HL-60 (cell line): ENCODE data around the gene NSMF.

Experiments
- DNase-seq, 2 experiments: peaks; one replicate each; pipeline ENCODE4 v3.0.0-alpha.2; 2010 to 2020; ENCODE audit warnings: low read depth in 1 of 2, low spot score in 1 of 2
- H3K27ac ChIP-seq: fragments of 250-450 bp; sonication (Bioruptor Pico); replicated peaks from 2 replicates; pipeline ENCODE4 v1.5.1; 2020; ENCODE audit warnings: mild to moderate bottlenecking, moderate library complexity
- H3K27me3 ChIP-seq: fragments of 250-450 bp; sonication (Bioruptor Pico); 2 replicates; pipeline ENCODE4 v1.5.1; 2021; ENCODE audit warnings: mild to moderate bottlenecking, moderate library complexity; ENCODE audit not compliant: insufficient read depth, poor library complexity, severe bottlenecking
- H3K4me3 ChIP-seq: replicated peaks from 2 replicates; pipeline ENCODE4 v1.5.1; 2011; ENCODE audit warnings: mild to moderate bottlenecking, control low read depth, low read length; ENCODE audit not compliant: insufficient read depth
- GABPA ChIP-seq: IDR thresholded peaks from 2 replicates; pipeline ENCODE4 v1.6.1; 2012; ENCODE audit warnings: low read depth
- POLR2AphosphoS5 ChIP-seq: IDR thresholded peaks from 2 replicates; pipeline ENCODE4 v1.6.1; 2012; ENCODE audit warnings: low read depth
- REST ChIP-seq: IDR thresholded peaks from 2 replicates; pipeline ENCODE4 v1.6.1; 2012; ENCODE audit warnings: low read depth; ENCODE audit not compliant: insufficient replicate concordance
- SPI1 ChIP-seq: IDR thresholded peaks from 2 replicates; pipeline ENCODE4 v1.6.1; 2012; ENCODE audit warnings: low read depth, mild to moderate bottlenecking, borderline replicate concordance
- TF ChIP-seq, protein P1 (sequence below): IDR thresholded peaks from one replicate; pipeline ENCODE4 v1.5.1; 2011; ENCODE audit warnings: low read length, control low read depth, inconsistent platforms; ENCODE audit not compliant: insufficient read depth

Gene NSMF

DNA sequence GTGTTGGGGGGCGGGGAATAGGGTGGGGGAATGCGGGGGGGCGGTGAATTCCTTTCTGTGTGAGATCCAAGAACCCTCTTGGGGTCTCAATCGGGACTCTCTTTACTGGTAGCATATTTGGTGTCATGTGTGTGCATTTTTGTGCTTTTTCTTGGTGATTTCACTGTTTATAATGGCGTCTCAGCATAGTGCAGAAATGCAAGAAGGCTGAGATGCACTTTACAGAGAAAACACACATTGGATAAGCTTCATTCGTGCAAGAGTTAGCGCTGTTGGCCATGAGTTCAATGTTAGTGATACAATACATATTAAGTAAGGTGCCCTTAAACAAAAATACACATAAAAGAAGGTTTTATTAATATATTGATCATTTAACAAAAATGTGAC, 17.2 kb downstream of the NSMF start:
- DNase-seq, result no peak
- no peak overlapping the region for H3K4me3 ChIP-seq
- TF ChIP-seq GABPA, result no peak
- TF ChIP-seq POLR2AphosphoS5, result no peak
- TF ChIP-seq REST, result no peak
- TF ChIP-seq, protein P1, sequence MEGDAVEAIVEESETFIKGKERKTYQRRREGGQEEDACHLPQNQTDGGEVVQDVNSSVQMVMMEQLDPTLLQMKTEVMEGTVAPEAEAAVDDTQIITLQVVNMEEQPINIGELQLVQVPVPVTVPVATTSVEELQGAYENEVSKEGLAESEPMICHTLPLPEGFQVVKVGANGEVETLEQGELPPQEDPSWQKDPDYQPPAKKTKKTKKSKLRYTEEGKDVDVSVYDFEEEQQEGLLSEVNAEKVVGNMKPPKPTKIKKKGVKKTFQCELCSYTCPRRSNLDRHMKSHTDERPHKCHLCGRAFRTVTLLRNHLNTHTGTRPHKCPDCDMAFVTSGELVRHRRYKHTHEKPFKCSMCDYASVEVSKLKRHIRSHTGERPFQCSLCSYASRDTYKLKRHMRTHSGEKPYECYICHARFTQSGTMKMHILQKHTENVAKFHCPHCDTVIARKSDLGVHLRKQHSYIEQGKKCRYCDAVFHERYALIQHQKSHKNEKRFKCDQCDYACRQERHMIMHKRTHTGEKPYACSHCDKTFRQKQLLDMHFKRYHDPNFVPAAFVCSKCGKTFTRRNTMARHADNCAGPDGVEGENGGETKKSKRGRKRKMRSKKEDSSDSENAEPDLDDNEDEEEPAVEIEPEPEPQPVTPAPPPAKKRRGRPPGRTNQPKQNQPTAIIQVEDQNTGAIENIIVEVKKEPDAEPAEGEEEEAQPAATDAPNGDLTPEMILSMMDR, result no peak
- TF ChIP-seq SPI1, result no peak
- H3K27ac ChIP-seq, result no peak overlapping the region
- no peaks in the 10 kb centered on the region for H3K27me3 ChIP-seq

DNA sequence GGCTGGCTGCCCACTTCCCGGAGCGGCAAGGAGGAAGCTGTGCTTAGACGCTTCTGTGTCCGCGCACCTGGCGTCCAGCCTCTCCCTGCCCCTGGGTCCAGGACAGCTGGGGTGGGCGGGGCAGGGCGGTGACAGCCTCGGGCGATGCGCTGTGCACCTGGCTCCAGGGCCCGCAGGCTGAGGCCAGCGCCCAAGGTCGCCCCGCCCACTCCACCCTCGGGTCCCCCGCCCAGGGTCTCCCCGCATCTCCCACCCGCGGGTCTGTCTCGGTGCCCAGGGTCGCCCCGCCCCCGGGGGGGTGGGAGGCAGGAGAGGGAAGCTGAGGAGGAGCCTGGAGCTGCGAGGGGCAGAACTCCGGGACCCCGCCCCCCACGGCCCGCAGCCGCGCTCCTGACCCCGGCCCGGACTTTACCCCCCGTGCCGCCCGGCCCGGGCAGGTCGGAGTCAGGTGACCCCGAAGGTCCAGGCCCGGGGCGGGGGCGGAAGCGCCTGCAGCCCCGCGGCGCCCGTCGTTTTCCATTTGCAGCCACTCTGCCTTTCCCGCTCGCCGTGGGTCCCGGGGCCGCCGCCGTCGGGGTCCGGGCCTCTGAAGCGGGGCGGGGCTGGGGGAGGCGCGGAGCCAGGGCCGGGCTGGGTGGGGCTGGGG, 17.7 kb downstream of the NSMF start, which contains the start of gene ENTPD8:
Gene ENTPD8, minus strand, starts transcription at position 69 of the 646 bp plus-strand sequence. CDS start 3,072 bp downstream, outside the sequence.
- Histone ChIP-seq H3K27me3 (no peaks in the 10 kb centered on the region), H3K4me3 (peak within 1 kb of the TSS; percentile 31), H3K27ac (no peak within 1 kb of the TSS)
- no peak for TF ChIP-seq SPI1
- TF ChIP-seq REST, result no peak
- TF ChIP-seq GABPA, result no peak
- TF ChIP-seq POLR2AphosphoS5, result no peak
- TF ChIP-seq, protein P1, result no peak
- no peak for DNase-seq

- no peak overlapping the region for H3K27ac ChIP-seq
- no peaks in the 10 kb centered on the region for H3K27me3 ChIP-seq
- no peak for DNase-seq
- TF ChIP-seq POLR2AphosphoS5, result no peak
- no peak for TF ChIP-seq GABPA
- no peak for TF ChIP-seq SPI1
- TF ChIP-seq REST, result no peak
- TF ChIP-seq, protein P1, result no peak
- no peak overlapping the region for H3K4me3 ChIP-seq
Observed at GRCh38 chr9:137439158-137439714, 19.9 kb downstream of the NSMF start.
